Left hindlimb (tissue), 1 donor: ENCODE measurements around the gene LRFN2.

Experiments
- DNase-seq: peaks from one replicate; pipeline ENCODE4 v3.0.0-alpha.2; 2018

The LRFN2 gene

GRCh38 chr6:40587240-40588069 is at the start of gene LRFN2:
Gene LRFN2 (minus strand): TSS chr6:40587364.
- DNase-seq = peak; percentile 84

GRCh38 chr6:40634429-40634828 is 47.3 kb upstream of the LRFN2 start:
- DNase-seq = no peak

- no peak for DNase-seq
Observed at GRCh38 chr6:40631744-40632143, 44.6 kb upstream of the LRFN2 start.

GRCh38 chr6:40630488-40630887 is 43.3 kb upstream of the LRFN2 start:
- no peak for DNase-seq

- no peak for DNase-seq
Observed at GRCh38 chr6:40630051-40630450, 42.9 kb upstream of the LRFN2 start.

GRCh38 chr6:40629463-40629862 is 42.3 kb upstream of the LRFN2 start:
- DNase-seq = no peak

GRCh38 chr6:40627316-40627715 is 40.2 kb upstream of the LRFN2 start:
- DNase-seq = no peak

- no peak for DNase-seq
Observed at GRCh38 chr6:40626886-40627285, 39.7 kb upstream of the LRFN2 start.

- DNase-seq = no peak
Observed at GRCh38 chr6:40623932-40624331, 36.8 kb upstream of the LRFN2 start.

GRCh38 chr6:40623178-40623577 is 36.0 kb upstream of the LRFN2 start:
- no peak for DNase-seq

- DNase-seq = no peak
Observed at GRCh38 chr6:40620574-40621240, 33.5 kb upstream of the LRFN2 start.

GRCh38 chr6:40614671-40615070 is 27.5 kb upstream of the LRFN2 start:
- DNase-seq = no peak

- no peak for DNase-seq
Observed at GRCh38 chr6:40611912-40612311, 24.7 kb upstream of the LRFN2 start.

- DNase-seq = no peak
Observed at GRCh38 chr6:40611434-40611833, 24.3 kb upstream of the LRFN2 start.

GRCh38 chr6:40610229-40610628 is 23.1 kb upstream of the LRFN2 start:
- no peak for DNase-seq

GRCh38 chr6:40606981-40607380 is 19.8 kb upstream of the LRFN2 start:
- no peak for DNase-seq

GRCh38 chr6:40606526-40606925 is 19.4 kb upstream of the LRFN2 start:
- no peak for DNase-seq

GRCh38 chr6:40604082-40604481 is 16.9 kb upstream of the LRFN2 start:
- DNase-seq = no peak

GRCh38 chr6:40599555-40599954 is 12.4 kb upstream of the LRFN2 start:
- DNase-seq = peak; percentile 37

- no peak for DNase-seq
Observed at GRCh38 chr6:40598516-40598915, 11.4 kb upstream of the LRFN2 start.

- DNase-seq = no peak
Observed at GRCh38 chr6:40597301-40597700, 10.1 kb upstream of the LRFN2 start.

- DNase-seq = no peak
Observed at GRCh38 chr6:40588480-40588879, 1.3 kb upstream of the LRFN2 start.

GRCh38 chr6:40588070-40588384 is 863 bp upstream of the LRFN2 start:
- DNase-seq = no peak

GRCh38 chr6:40586369-40587201 is 579 bp downstream of the LRFN2 start:
- no peak for DNase-seq
